HG02884 (cell line): ENCODE results near the gene RAF1.
"Not testable (repeated sequence)": the region's sequence is repeated elsewhere in the genome, so short reads cannot be mapped to it uniquely, and the experiment has no call there.

ENCODE experiments used
- ATAC-seq: cut with Tn5 transposase; IDR thresholded peaks from one replicate; pipeline ENCODE4 v1.9.1; 2021; ENCODE audit warnings: mild to moderate bottlenecking, moderate library complexity; ENCODE audit not compliant: unreplicated experiment

The RAF1 gene

DNA sequence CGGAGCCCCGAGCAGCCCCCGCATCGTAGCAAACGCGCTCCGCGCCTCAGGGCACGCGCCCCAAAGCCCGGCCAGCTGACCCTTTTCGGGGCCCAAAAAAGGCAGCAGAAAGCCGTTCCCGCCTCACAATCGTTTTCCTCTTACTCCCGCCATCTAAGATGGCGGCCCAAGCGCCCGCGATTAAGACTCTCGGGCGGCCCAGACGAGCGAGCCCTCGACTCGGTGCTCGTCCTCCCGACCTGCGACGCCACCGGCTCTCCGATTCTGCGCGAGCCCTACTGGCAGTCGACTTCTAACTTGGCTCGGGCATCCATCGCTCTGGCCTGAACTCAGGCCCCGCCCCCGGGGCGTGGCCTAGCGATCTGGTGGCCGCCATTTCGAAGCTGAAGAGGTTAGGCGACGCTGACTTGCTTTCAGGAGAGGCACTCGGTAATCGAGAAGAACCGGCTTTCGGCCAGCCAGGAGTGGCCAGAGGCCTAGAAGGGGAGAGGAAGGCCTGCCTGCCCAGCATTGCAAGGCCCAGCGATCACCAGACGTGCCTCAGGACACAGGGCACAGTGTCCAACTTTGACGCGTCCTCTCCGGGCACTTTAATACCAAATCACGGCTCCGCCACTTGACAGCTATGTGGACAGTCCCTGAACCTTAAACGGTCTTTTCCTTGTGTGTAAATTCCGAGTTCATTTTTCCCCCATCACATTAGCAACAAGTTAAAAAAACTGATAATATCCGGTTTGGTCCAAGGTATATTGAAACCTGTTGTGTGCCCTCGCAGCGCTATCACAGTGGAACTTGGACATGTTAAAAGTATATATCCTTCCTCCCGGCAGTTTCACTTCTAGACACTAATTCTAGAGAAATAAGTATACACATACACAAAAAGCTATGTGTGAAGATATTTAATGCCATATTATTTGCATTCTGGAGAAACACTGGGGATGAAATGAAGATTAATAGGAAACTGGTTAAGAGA is at the start of gene RAF1:
RAF1 (minus strand) TSS at position 182 of the 973 bp plus-strand sequence. CDS start 45,396 bp downstream, outside the sequence.
- ATAC-seq, result peak; percentile 82

DNA sequence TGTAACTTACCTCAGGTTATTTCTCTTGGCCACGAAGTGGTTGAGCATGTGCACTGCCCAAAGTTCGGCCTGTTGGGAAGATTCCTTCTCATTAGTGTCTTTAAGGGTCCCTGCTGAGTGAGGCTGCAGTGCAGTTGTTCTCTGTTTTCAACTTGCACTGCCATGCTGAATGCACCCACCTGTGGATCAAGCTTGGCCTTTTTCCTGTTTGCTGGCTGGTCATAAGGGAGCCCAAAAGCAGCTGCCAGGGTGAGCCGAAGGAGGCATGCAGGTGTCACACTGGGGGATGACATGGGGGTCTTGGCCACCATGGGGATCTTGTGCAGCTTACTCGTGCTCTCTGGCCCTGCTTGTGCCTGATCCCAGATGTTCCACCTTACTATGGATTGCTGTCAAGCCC is 46.1 kb upstream of the RAF1 start:
- no peak for ATAC-seq

DNA sequence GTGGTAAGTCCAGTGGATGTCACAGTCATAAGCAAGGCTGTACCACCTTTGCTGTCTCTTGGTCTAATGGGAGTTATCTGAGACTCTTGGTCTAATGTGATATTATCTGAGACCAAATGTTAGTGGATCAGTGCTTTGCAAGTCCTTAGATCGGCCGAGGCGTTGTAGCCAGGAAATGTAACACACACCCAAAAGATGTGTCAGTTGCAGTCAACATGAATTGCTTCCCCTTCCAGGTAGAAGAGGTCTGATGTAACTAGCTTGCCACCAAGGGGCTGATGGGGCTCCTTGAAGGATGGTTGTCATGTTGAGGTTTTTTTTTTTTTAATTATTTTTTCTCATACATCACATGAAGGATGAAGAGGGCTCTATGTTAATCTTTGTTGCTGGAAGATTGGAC is 45.4 kb upstream of the RAF1 start:
- no peak for ATAC-seq

DNA sequence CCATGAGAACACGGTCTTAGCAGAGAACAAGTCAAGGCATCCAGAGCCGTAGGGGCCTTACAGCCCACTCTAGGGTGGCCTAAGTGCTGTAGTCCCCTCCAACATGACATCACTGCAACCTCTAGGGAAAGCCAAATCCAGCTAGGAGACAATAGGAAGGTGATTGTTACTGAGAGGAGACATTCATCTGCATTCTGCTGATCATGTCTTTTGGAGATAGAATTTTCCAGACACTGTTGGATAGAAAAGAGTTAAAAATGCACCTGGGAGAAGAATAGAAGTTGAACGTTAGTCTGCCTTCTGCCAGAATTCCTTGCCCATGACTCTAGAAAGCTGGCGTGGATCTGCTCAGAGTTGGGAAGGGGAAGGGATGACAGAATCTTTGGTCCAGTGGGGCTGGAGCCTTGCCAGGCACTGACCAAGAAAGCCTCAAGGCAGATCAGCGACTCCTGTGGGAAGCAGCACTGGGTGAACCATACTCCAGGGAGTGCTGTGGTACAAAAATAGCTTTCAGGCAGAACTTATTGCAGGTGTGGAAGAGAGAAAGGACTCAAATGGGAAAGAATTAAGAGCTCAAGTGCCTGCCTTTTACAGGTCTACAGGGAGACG is 44.8 kb upstream of the RAF1 start:
- ATAC-seq, result no peak

- ATAC-seq, result no peak
Measured at GRCh38 chr3:12707449-12707848, 43.5 kb upstream of the RAF1 start.

- peak; percentile 91 for ATAC-seq
Measured at GRCh38 chr3:12706504-12707253, 42.8 kb upstream of the RAF1 start.

DNA sequence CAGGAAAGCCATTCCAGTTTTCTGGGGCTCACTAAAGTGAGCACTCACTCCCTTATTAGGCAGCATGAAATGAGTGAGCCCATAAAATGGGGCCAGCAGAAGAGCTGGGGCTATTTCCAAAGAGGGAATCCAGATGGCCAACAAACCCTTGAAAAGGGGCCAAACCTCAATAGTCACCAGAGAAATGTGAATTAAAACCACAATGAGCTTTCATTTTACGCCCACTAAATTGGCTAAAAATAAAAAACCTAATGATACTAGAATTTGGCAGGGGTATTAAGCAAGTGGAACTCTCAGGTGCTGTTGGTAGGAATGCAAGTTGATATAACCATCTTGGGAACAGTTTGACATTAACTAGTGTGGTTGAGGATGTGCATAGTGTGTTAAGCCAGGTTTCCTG is 42.1 kb upstream of the RAF1 start:
- ATAC-seq, result no peak

DNA sequence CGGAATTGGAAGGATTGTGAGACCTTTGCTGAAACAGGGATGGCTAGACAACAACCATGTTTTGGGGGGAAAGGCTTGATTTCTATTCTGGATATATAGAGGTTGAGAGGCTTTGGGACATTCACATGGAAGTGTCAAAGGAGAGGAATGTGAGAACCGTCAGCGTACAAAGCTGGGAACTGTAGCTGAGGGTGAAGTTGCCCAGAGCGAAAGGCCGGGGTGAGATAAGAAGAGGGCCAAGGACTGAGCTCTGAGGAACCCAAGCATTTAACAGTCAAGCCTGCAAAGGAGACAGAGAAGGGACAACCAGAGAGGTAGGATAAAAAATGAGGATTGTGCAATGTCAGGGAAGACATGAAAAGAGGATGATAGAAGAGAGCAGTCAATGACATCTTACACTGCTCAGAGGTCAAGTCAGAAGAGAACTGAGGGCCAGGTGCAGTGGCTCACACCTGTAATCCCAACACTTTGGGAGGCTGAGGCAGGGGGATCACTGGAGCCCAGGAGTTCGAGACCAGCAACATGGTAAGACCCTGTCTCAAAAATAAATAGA is 41.5 kb upstream of the RAF1 start:
- no peak for ATAC-seq

- no peak for ATAC-seq
Measured at GRCh38 chr3:12702501-12702900, 38.6 kb upstream of the RAF1 start.

- ATAC-seq, result not testable (repeated sequence)
Measured at GRCh38 chr3:12701601-12702000, 37.7 kb upstream of the RAF1 start.

DNA sequence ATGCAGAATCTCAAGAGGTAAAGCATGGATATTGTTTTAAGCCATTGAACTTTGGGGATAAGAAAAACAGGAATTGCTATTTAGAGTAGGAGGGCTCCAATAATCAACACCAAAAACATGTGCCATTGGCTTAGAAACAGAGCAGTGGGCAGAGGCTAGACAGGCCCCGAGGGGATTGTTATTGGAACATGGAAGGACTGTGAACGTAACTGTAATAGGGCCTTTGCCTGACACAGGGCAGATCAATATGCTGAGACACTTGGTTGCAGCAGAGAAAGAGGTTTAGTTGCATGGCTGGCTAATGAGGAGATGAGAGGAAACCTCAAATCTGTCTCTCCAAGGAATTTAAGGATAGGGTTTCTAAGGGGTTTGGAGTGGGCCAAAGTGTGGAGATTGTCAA is 36.9 kb upstream of the RAF1 start:
- no peak for ATAC-seq

DNA sequence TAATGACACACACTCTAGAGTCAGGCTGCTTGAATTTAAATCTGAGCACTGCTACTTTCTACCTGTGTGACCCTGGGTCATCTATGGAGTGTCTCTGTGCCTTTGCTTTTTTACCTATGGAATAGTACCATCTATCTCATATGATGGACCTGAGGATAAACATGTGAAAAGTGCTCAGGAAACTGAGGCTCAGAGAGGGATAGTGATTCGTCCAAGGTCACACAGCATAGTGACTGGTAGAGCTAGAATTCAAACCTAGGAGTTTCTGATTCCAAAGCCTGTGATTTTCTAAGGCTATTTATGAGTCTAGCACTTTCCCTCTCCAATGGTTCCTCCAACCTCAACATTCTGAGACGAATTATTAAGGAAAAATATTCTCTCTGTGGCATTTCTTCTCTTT is 32.0 kb upstream of the RAF1 start:
- ATAC-seq, result no peak

DNA sequence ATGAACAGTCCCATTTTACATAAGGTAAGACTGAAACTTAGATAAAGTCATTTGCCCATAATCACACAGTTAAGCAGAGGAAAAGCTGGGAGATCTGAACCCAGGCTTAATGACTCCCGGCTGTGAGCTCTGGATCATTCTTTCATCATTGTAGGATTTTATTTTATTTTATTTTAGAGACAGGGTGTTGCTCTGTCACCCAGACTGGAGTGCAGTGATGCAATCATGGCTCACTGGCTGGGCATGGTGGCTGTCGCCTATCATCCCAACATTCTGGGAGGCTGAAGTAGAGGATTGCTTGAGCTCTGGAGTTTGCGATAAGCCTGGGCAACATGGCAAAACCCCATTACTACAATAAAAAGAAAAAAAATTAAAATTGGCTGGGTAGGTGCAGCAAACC is 31.2 kb upstream of the RAF1 start:
- no peak for ATAC-seq

- ATAC-seq, result no peak
Measured at GRCh38 chr3:12692444-12692843, 28.5 kb upstream of the RAF1 start.

DNA sequence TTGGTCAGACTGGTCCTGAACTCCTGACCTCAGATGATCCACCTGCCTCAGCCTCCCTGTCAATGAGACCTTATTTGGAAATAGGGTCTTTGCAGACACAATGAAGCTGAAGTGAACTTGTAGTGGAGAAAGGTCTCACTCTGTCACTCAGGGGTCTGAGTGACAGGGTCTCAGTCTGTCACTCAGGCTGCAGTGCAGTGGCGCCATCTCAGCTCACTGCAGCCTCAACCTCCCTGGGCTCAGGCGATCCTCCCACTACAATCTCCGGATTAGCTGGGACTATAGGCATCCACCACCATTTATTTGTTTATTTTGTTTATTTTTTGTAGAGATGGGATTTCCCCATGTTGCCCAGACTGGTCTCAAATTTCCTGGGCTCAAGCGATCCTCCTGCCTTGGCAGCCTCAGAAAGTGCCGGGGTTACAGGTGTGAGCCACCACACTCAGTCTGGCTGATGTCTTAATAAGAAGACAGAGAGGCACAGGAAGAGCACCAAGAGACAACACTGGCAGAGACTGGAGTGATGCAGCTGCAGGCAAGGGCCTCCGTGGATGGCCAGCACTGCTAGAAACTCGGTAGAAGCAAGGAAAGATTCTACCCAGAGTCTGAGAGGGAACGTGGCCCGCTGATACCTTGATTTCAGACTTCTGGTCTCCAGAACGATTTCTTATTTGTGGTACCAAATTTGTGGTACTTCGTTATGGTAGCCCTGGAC is 26.2 kb upstream of the RAF1 start:
- no peak for ATAC-seq

GRCh38 chr3:12687948-12688347 is 24.0 kb upstream of the RAF1 start:
- no peak for ATAC-seq

DNA sequence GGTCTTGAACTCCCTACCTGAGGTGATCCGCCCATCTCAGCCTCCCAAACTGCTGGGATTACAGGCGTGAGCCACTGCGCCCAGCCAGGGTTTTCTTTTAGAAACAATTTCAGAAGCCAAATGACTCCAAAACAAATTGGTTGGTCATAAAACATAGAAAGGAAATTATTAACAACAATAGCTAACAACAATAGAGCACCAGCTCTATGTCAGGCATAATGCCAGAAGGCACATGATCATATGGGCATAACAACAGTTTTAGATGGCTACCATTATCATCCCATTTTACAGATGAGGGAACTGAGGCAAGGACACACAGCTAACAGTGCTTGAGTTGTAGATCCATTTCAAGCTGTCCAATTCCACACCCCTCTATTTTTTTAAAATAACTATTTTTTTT is 22.2 kb upstream of the RAF1 start:
- ATAC-seq, result no peak

DNA sequence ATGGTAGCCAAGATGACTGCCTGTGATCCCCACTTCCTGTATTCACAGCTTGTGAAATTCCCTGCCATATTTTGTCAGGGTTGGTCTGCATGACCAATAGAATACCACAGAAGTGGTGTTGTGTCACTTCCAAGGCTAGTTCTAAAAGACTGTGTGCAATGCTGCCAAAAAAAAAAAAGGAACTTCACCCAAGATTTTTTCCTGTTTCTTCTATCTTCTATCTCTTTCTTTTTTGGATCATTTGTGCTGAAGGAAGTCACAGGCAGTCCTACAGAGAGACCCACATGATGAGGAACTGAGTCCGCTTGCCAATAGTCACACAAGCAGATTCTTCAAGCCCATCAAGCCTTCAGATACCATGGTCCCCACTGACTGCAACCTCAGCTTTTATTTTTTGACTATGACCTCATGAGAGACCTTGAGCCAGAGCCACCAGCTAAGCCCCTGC is 18.1 kb upstream of the RAF1 start:
- ATAC-seq, result no peak

DNA sequence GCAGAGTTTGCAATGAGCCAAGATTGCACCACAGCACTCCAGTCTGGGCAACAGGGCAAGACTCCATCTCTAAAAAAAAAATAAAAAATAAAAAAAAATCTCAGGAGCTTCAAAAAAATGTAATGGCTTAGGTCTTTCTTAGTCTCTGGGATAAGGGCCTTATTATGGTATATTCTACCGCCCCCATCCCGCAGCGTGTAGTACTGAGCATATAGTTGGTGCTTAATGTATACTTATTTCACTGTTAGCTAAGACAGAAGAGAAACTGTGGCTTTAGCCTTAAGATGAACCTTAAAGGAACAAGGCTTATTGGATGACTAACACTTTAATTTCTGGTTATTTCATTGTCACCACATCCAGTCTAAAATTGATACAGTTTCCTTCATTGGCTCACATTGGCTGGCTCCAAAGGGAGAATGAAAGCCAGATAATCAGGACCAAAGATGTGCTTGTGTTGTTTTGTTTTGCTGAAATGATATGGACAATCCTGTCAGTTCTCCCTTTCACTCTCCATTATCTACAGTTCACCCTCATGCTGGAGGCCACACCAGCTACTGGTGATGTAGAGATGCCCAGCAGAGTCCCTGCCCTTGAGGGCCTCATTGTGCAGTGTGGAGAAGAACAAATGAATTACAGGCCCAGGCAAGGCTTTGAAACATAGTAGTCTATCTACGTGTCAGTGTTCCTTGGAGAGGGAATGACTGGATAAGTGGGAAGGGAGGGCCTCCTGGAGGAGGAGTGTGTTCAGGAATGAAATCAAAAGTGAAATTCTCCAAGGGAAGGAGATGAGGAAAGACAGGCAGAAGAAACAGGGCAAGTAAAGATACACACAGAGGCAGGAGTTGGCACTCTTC is 17.4 kb upstream of the RAF1 start:
- no peak for ATAC-seq

GRCh38 chr3:12679468-12679867 is 15.6 kb upstream of the RAF1 start:
- no peak for ATAC-seq
